PC-3 (cell line): Measurements from ENCODE around the gene OR2M3. TPM values are rescaled to one million over a fixed set of nuclear protein-coding genes. Genes with fewer than 3 reads are reported as not detected.

Source experiments
- ATAC-seq: fragments of 200-7000 bp; cut with Tn5 transposase; 2 replicates; pipeline ENCODE4 v1.9.1; 2020; ENCODE audit warnings: mild to moderate bottlenecking, moderate library complexity
- Bru-seq: library from RNA; stranded (reverse); fragments of 400-500 nt; gene quantifications from one replicate; lab custom pipeline; 2021; lab: Mats Ljungman, UMichigan
- BruChase-seq, 2 experiments: library from RNA; stranded (reverse); fragments of 400-500 nt; gene quantifications; one replicate each; lab custom pipeline; 2021; lab: Mats Ljungman, UMichigan
- BruUV-seq: library from RNA; stranded (reverse); fragments of 400-500 nt; replicated peaks from 2 replicates; lab custom pipeline; 2021; lab: Mats Ljungman, UMichigan
- CTCF ChIA-PET: fragments of 300-600 bp; sonication (Branson Sonifier 250); formaldehyde crosslinking; loops from one replicate; lab custom pipeline; 2022; ENCODE audit warnings: antibody characterized with exemption; lab: Charles Lee
- POLR2A ChIA-PET: fragments of 300-600 bp; sonication (Branson Sonifier 250); formaldehyde crosslinking; loops from one replicate; lab custom pipeline; 2022; ENCODE audit warnings: antibody characterized with exemption; ENCODE audit not compliant: unreplicated experiment; lab: Charles Lee
- DNase-seq: peaks from one replicate; pipeline ENCODE4 v3.0.0-alpha.2; 2015
- H2AFZ ChIP-seq: fragments of 300-600 bp; sonication (generic); 2 replicates; pipeline ENCODE4 v1.6.0; 2016; ENCODE audit warnings: antibody characterized with exemption, low read length
- H3F3A ChIP-seq: fragments of 300-600 bp; sonication (generic); one replicate; pipeline ENCODE4 v1.6.0; 2017; ENCODE audit warnings: antibody characterized with exemption, low read length, control low read depth, mild to moderate bottlenecking; ENCODE audit not compliant: unreplicated experiment
- H3K27ac ChIP-seq: fragments of 300-600 bp; sonication (generic); 2 replicates; pipeline ENCODE4 v1.5.1; 2016; ENCODE audit warnings: mild to moderate bottlenecking, low read length
- H3K27me3 ChIP-seq: fragments of 300-600 bp; sonication (generic); 2 replicates; pipeline ENCODE4 v1.6.1; 2016; ENCODE audit warnings: low read length, mixed read lengths
- H3K36me3 ChIP-seq: fragments of 300-600 bp; sonication (generic); 2 replicates; pipeline ENCODE4 v1.6.1; 2016; ENCODE audit warnings: low read depth, mixed run types, low read length, mixed read lengths
- H3K4me1 ChIP-seq: fragments of 300-600 bp; sonication (generic); 2 replicates; pipeline ENCODE4 v1.5.1; 2016; ENCODE audit warnings: low read length; ENCODE audit not compliant: insufficient read depth
- H3K4me2 ChIP-seq: fragments of 300-600 bp; sonication (generic); 2 replicates; pipeline ENCODE4 v1.6.0; 2016; ENCODE audit warnings: low read length
- H3K4me3 ChIP-seq: fragments of 300-600 bp; sonication (generic); 2 replicates; pipeline ENCODE4 v1.5.1; 2016; ENCODE audit warnings: mild to moderate bottlenecking, low read length, mixed read lengths
- H3K79me2 ChIP-seq: fragments of 300-600 bp; sonication (generic); 2 replicates; pipeline ENCODE4 v1.6.1; 2017; ENCODE audit warnings: low read length, mixed read lengths
- H3K9ac ChIP-seq: fragments of 300-600 bp; sonication (generic); 2 replicates; pipeline ENCODE4 v1.6.0; 2016; ENCODE audit warnings: mild to moderate bottlenecking, low read length
- H3K9me2 ChIP-seq: fragments of 300-600 bp; sonication (generic); replicated peaks from 2 replicates; pipeline ENCODE4 v1.6.1; 2016; ENCODE audit warnings: mixed run types, low read length, mixed read lengths
- H3K9me3 ChIP-seq: fragments of 300-600 bp; sonication (generic); 2 replicates; pipeline ENCODE4 v1.6.1; 2016; ENCODE audit warnings: low read length, mixed read lengths
- H4K20me1 ChIP-seq: fragments of 300-600 bp; sonication (generic); 2 replicates; pipeline ENCODE4 v1.6.1; 2016; ENCODE audit warnings: low read length, mixed read lengths
- CTCF ChIP-seq: fragments of 300-600 bp; sonication (generic); conservative IDR thresholded peaks from 2 replicates; pipeline ENCODE4 v1.5.1; 2017; ENCODE audit warnings: antibody characterized with exemption, low read depth, mild to moderate bottlenecking, low read length
- EZH2 ChIP-seq: fragments of 300-600 bp; sonication (generic); IDR thresholded peaks from one replicate; pipeline ENCODE4 v1.6.1; 2017; ENCODE audit warnings: antibody characterized with exemption, mild to moderate bottlenecking, low read length; ENCODE audit not compliant: unreplicated experiment
- EZH2phosphoT487 ChIP-seq: fragments of 300-600 bp; sonication (generic); IDR thresholded peaks from 2 replicates; pipeline ENCODE4 v1.6.1; 2018; ENCODE audit warnings: mild to moderate bottlenecking, antibody characterized with exemption, low read length, borderline replicate concordance
- intact Hi-C: fragments of 100-400 bp; cut with micrococcal nuclease; formaldehyde crosslinking; loops from 2 replicates; pipeline ENCODE4 v1.9.0; 2023
- long read RNA-seq: library from polyadenylated mRNA; unstranded; transcript quantifications from one replicate; pipeline ENCODE4 v2.0.0, GENCODE V29; 2021; ENCODE audit not compliant: unreplicated experiment
- total RNA-seq: library from RNA; depleted of rRNA; stranded (reverse); fragments of >200 nt; gene quantifications from 2 replicates; pipeline ENCODE4 v1.2.3, GENCODE V29; 2014; rRNA removed

The OR2M3 gene
- total RNA-seq (not detected in 2 replicates), Bru-seq, nascent RNA (percentile 12 among the genes with signal in this experiment), BruChase-seq, experiment 1, labeled RNA remaining after a 6-hour chase (percentile 12 among the genes with signal in this experiment), BruChase-seq, experiment 2, labeled RNA remaining after a 2-hour chase (percentile 18 among the genes with signal in this experiment)
- long read RNA-seq: 0 reads

- H3K4me1 ChIP-seq: no peaks in the 10 kb centered on the region
- H3K27me3 ChIP-seq: no peaks in the 10 kb centered on the region
- ChIA-PET CTCF (no interaction called here), POLR2A (no interaction called here)
- no peaks in the 10 kb centered on the region for H3K36me3 ChIP-seq
- no peak within 1 kb of the TSS for H3K9ac ChIP-seq
- DNase-seq: no peak
- no peak within 1 kb of the TSS for H3K4me2 ChIP-seq
- H3K27ac ChIP-seq: no peak within 1 kb of the TSS
- no peak for TF ChIP-seq CTCF
- TF ChIP-seq EZH2: no peak
- TF ChIP-seq EZH2phosphoT487: no peak
- H3K9me3 ChIP-seq: no peaks in the 10 kb centered on the region
- H3K79me2 ChIP-seq: no peaks in the 10 kb centered on the region
- H2AFZ ChIP-seq: no peak within 1 kb of the TSS
- ATAC-seq: no peak
- no peaks in the 10 kb centered on the region for H4K20me1 ChIP-seq
- H3F3A ChIP-seq: no peaks in the 10 kb centered on the region
- no TSS peak for BruUV-seq
- no peak within 1 kb of the TSS for H3K4me3 ChIP-seq
- H3K9me2 ChIP-seq: no peaks in the 10 kb centered on the region
- intact Hi-C loops: no loop called here
Measured at GRCh38 chr1:248196965-248197364, at the start of gene OR2M3. OR2M3 (plus strand) TSS chr1:248197265; CDS start chr1:248203068, 5,803 bp downstream.

- intact Hi-C loops: loop anchor here (10.0 kb wide), 1 partner anchor 53 kb away; no protein-coding TSS in a partner anchor
- TF ChIP-seq EZH2phosphoT487: no peak
- no peak for TF ChIP-seq EZH2
- peak; percentile 17; the same call in 1 of the 2 replicates for TF ChIP-seq CTCF
- Histone ChIP-seq H3K4me1 (no peaks in the 10 kb centered on the region), H4K20me1 (no peaks in the 10 kb centered on the region), H3K4me2 (no peak overlapping the region), H3F3A (no peaks in the 10 kb centered on the region), H3K9me3 (0 out of 2 replicates have a peak, but pooled peaks cover 7% of the 10 kb centered on the region), H3K27me3 (no peaks in the 10 kb centered on the region), H3K27ac (no peak overlapping the region), H3K36me3 (no peaks in the 10 kb centered on the region), H3K4me3 (no peak overlapping the region), H3K9ac (no peak overlapping the region), H3K9me2 (no peaks in the 10 kb centered on the region), H2AFZ (no peak overlapping the region), H3K79me2 (no peaks in the 10 kb centered on the region)
- CTCF ChIA-PET: no interaction called here
- no peak for ATAC-seq
- no TSS peak for BruUV-seq
- DNase-seq: no peak
- POLR2A ChIA-PET: no interaction called here
Measured at GRCh38 chr1:248152056-248152827, 44.8 kb upstream of the OR2M3 start.
